ENCODE results near the gene P2RY4.

GRCh38 chrX:70226687-70227086 lies 33.3 kb downstream of the P2RY4 start:
- TF ChIP-seq ZNF274 (IDR thresholded peaks at IDR 0.05; ENCODE audit: low read depth, low read length) (no peak), SUZ12 (IDR thresholded peaks at IDR 0.05; ENCODE audit: extremely low read depth, insufficient read depth, insufficient read length) (no peak)

Measured in NT2/D1 (cell line).